Parathyroid adenoma (tissue), 2 donors: ENCODE results near the gene ALPP.

Experiments
- H2AFZ ChIP-seq: fragments of 300-600 bp; sonication (generic); one replicate; pipeline ENCODE4 v1.7.0; 2017; ENCODE audit warnings: antibody characterized with exemption, mild to moderate bottlenecking
- H3K27ac ChIP-seq: fragments of 300-600 bp; sonication (generic); one replicate; pipeline ENCODE4 v1.7.0; 2017
- H3K27me3 ChIP-seq: fragments of 300-600 bp; sonication (generic); one replicate; pipeline ENCODE4 v1.7.0; 2017; ENCODE audit warnings: low read length; ENCODE audit not compliant: control insufficient read depth, insufficient read depth
- H3K36me3 ChIP-seq: fragments of 300-600 bp; sonication (generic); one replicate; pipeline ENCODE4 v1.7.0; 2017; ENCODE audit warnings: low read length; ENCODE audit not compliant: control insufficient read depth, insufficient read depth
- H3K4me1 ChIP-seq: fragments of 300-600 bp; sonication (generic); one replicate; pipeline ENCODE4 v1.7.0; 2017; ENCODE audit warnings: control low read depth
- H3K4me2 ChIP-seq: fragments of 300-600 bp; sonication (generic); one replicate; pipeline ENCODE4 v1.7.0; 2017; ENCODE audit warnings: low read length
- H3K4me3 ChIP-seq: fragments of 300-600 bp; sonication (generic); one replicate; pipeline ENCODE4 v1.7.0; 2017; ENCODE audit warnings: low read depth, low read length
- H3K79me2 ChIP-seq: fragments of 300-600 bp; sonication (generic); one replicate; pipeline ENCODE4 v1.7.0; 2017; ENCODE audit warnings: control low read depth
- H3K9ac ChIP-seq: fragments of 300-600 bp; sonication (generic); one replicate; pipeline ENCODE4 v1.7.0; 2017; ENCODE audit warnings: mild to moderate bottlenecking
- H3K9me3 ChIP-seq: fragments of 300-600 bp; sonication (generic); one replicate; pipeline ENCODE4 v1.7.0; 2017; ENCODE audit warnings: low read length; ENCODE audit not compliant: control insufficient read depth
- CTCF ChIP-seq: fragments of 300-600 bp; sonication (generic); IDR thresholded peaks from one replicate; pipeline ENCODE4 v1.7.0; 2017; ENCODE audit warnings: antibody characterized with exemption, mild to moderate bottlenecking
- donor health status: primary hyperparathyroidism.

The ALPP gene

DNA sequence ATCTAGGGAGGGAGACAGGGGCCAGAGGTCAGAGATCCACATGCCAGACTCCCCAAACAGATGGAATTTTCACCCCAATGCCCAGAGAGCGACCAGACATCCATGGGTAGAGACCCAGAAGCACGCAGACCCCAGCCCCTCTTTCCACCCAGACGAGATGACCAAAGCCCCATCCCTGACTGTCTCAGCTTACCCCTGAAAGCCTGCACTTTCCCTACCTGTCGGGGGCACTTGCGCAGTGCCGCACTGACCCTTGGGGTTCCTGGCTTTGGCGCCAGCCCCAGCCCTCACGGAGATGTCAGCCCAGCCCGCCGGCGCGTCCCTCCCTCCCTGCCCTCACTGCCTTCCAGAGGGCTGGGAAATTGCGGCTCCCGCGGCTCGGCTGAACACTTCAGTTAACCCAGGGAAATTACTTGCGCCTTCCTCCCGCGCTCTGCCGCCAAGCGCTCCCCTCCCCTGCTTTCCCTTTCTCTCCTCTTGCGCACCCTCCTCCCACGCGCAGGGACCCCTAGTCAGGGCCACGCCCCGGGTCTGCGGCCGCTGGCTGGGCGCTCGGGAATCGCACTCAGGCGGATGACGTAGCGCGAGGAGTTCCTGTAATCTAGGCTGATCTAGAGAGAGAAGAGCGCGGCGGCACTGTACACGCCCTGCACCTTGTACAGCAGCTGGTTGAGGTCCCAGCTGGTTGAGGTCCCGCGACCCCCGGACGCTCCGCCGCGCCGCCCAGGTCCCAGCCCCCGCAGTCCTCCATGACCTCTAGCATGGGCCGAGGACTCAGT is 40.1 kb downstream of the ALPP start:
- Histone ChIP-seq H3K9ac (no peak overlapping the region), H2AFZ (peak overlapping the region; percentile 72), H3K27ac (no peak overlapping the region), H3K4me3 (no peak overlapping the region), H3K4me1 (peaks cover 4% of the 10 kb centered on the region), H3K27me3 (peaks cover 2% of the 10 kb centered on the region), H3K9me3 (no peaks in the 10 kb centered on the region), H3K4me2 (peak overlapping the region; percentile 64), H3K79me2 (no peaks in the 10 kb centered on the region), H3K36me3 (no peaks in the 10 kb centered on the region)
- TF ChIP-seq CTCF = no peak

GRCh38 chr2:232419245-232420072 is 40.9 kb downstream of the ALPP start:
- no peak for TF ChIP-seq CTCF
- Histone ChIP-seq H3K27ac (no peak overlapping the region), H3K79me2 (no peaks in the 10 kb centered on the region), H3K4me2 (peak overlapping the region; percentile 64), H3K9me3 (no peaks in the 10 kb centered on the region), H3K9ac (no peak overlapping the region), H2AFZ (peak overlapping the region; percentile 72), H3K27me3 (peaks cover 2% of the 10 kb centered on the region), H3K36me3 (no peaks in the 10 kb centered on the region), H3K4me3 (no peak overlapping the region), H3K4me1 (peaks cover 4% of the 10 kb centered on the region)

- no peak for TF ChIP-seq CTCF
- Histone ChIP-seq H3K79me2 (no peaks in the 10 kb centered on the region), H2AFZ (no peak overlapping the region), H3K4me3 (peak overlapping the region; percentile 47), H3K4me1 (peaks cover 8% of the 10 kb centered on the region), H3K27me3 (peaks cover 2% of the 10 kb centered on the region), H3K27ac (no peak overlapping the region), H3K36me3 (no peaks in the 10 kb centered on the region), H3K9me3 (no peaks in the 10 kb centered on the region), H3K4me2 (peak overlapping the region; percentile 93), H3K9ac (no peak overlapping the region)
These were observed 41.5 kb downstream of the ALPP start for GRCh38 chr2:232420073-232420454.

DNA sequence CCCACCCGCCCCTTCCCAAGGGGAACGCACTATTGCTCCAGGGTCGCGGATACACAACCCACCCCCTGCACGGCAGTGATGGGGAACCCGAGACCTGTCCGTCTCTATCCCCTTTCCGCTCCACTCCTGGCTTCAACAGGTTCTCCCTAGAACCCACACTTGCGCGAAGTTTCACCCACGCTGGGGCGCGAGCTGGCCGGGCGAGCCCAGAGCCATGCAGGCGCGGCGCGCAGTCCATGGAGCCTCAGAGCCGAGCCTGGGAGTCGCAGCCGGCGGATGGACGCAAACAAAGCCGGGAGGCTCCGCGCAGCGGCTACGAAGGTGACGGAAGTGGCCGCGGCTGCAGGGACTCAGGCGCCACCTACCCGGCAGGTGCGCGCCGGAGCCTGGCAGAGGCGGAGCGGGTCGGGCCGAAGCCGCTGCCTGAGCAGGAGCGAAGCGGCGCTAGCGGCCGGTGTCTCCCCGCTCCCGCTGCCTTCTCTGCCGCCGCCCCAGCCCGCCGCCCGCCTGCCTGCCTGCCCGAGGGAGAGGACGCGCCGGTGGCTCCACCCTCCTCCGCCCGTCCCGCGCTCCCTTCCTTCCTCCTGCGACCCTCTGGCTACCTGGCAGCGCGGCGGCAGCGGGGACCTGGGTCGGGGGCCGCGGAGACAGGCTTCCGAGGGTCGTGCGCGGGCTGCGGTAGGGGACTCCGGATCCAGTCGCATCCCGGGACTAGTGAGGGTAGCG is 42.1 kb downstream of the ALPP start:
- Histone ChIP-seq H3K4me3 (peak overlapping the region; percentile 47), H3K36me3 (no peaks in the 10 kb centered on the region), H2AFZ (peak overlapping the region; percentile 94), H3K4me1 (peaks cover 11% of the 10 kb centered on the region), H3K4me2 (peak overlapping the region; percentile 93), H3K9me3 (no peaks in the 10 kb centered on the region), H3K27ac (peak overlapping the region; percentile 13), H3K27me3 (peaks cover 2% of the 10 kb centered on the region), H3K9ac (no peak overlapping the region), H3K79me2 (no peaks in the 10 kb centered on the region)
- peak; percentile 16 for TF ChIP-seq CTCF
